Mesenchymal stem cell (in vitro differentiated cells and primary cell): ENCODE results near the gene AMIGO1.

Source experiments
- DNase-seq: peaks from one replicate; pipeline ENCODE4 v3.0.0-alpha.2; 2013
- H2AFZ ChIP-seq: one replicate; pipeline ENCODE4 v1.6.1; 2013; ENCODE audit warnings: low read depth, mild to moderate bottlenecking, control low read depth, inconsistent platforms, low read length, moderate library complexity
- H2AK5ac ChIP-seq: 2 replicates; pipeline ENCODE4 v1.6.1; 2013; ENCODE audit warnings: low read length, moderate library complexity, mild to moderate bottlenecking, inconsistent platforms; ENCODE audit not compliant: severe bottlenecking
- H2BK120ac ChIP-seq: one replicate; pipeline ENCODE4 v1.6.1; 2013; ENCODE audit warnings: low read depth, mild to moderate bottlenecking, inconsistent platforms, low read length, moderate library complexity
- H2BK12ac ChIP-seq, 2 experiments: one replicate each; pipeline ENCODE4 v1.6.1; 2013; ENCODE audit warnings: inconsistent platforms in 2 of 2, low read length in 2 of 2, mild to moderate bottlenecking in 2 of 2, moderate library complexity in 2 of 2, control low read depth in 1 of 2
- H2BK15ac ChIP-seq: one replicate; pipeline ENCODE4 v1.6.1; 2013; ENCODE audit warnings: mild to moderate bottlenecking, low read depth, inconsistent platforms; ENCODE audit not compliant: poor library complexity, severe bottlenecking
- H2BK5ac ChIP-seq: 2 replicates; pipeline ENCODE4 v1.6.1; 2013; ENCODE audit warnings: low read depth, mild to moderate bottlenecking, low read length, control low read depth, inconsistent platforms; ENCODE audit not compliant: poor library complexity, severe bottlenecking
- H3K14ac ChIP-seq, 2 experiments: one replicate each; pipeline ENCODE4 v1.6.1; 2013; ENCODE audit warnings: inconsistent platforms in 2 of 2, low read length in 2 of 2, control low read depth in 1 of 2, mild to moderate bottlenecking in 1 of 2, moderate library complexity in 1 of 2
- H3K18ac ChIP-seq, 2 experiments: one replicate each; pipeline ENCODE4 v1.6.1; 2013; ENCODE audit warnings: inconsistent platforms in 2 of 2, low read length in 2 of 2, control low read depth in 1 of 2, low read depth in 1 of 2, mild to moderate bottlenecking in 1 of 2
- H3K23ac ChIP-seq, 2 experiments: one replicate each; pipeline ENCODE4 v1.6.1; 2013; ENCODE audit warnings: inconsistent platforms in 2 of 2, low read length in 2 of 2, mild to moderate bottlenecking in 2 of 2, moderate library complexity in 2 of 2, control low read depth in 1 of 2
- H3K27ac ChIP-seq: 2 replicates; pipeline ENCODE4 v1.5.1; 2013; ENCODE audit warnings: mild to moderate bottlenecking, moderate library complexity, low read length, control low read depth, inconsistent platforms; ENCODE audit not compliant: poor library complexity, severe bottlenecking
- H3K27me3 ChIP-seq, 2 experiments: 2 replicates each; pipeline versions ENCODE4 v1.6.1 to v1.7.0; 2013; ENCODE audit warnings: low read length in 2 of 2, mild to moderate bottlenecking in 2 of 2, moderate library complexity in 2 of 2, control low read depth in 1 of 2, inconsistent platforms in 1 of 2; ENCODE audit not compliant: control insufficient read depth in 1 of 2, insufficient read depth in 1 of 2
- H3K36me3 ChIP-seq, 2 experiments: 2 replicates each; pipeline versions ENCODE4 v1.6.1 to v1.7.0; 2013; ENCODE audit warnings: low read length in 2 of 2, control low read depth in 1 of 2, inconsistent platforms in 1 of 2, low read depth in 1 of 2, mild to moderate bottlenecking in 1 of 2; ENCODE audit not compliant: insufficient read depth in 2 of 2, control insufficient read depth in 1 of 2
- H3K4ac ChIP-seq, 2 experiments: one replicate each; pipeline ENCODE4 v1.6.1; 2013; ENCODE audit warnings: inconsistent platforms in 2 of 2, low read length in 2 of 2, mild to moderate bottlenecking in 2 of 2, moderate library complexity in 2 of 2, control low read depth in 1 of 2, low read depth in 1 of 2
- H3K4me1 ChIP-seq: 2 replicates; pipeline ENCODE4 v1.6.1; 2013; ENCODE audit warnings: low read depth, low read length, control low read depth; ENCODE audit not compliant: control insufficient read depth, insufficient read depth
- H3K4me2 ChIP-seq: 2 replicates; pipeline ENCODE4 v1.6.1; 2013; ENCODE audit warnings: low read length, mild to moderate bottlenecking, inconsistent platforms; ENCODE audit not compliant: poor library complexity, severe bottlenecking
- H3K4me3 ChIP-seq, 2 experiments: 2 replicates each; pipeline versions ENCODE4 v1.5.1 to v1.7.0; 2013; ENCODE audit warnings: low read length in 2 of 2, mild to moderate bottlenecking in 2 of 2, control low read depth in 1 of 2, low read depth in 1 of 2; ENCODE audit not compliant: insufficient read depth in 1 of 2
- H3K79me1 ChIP-seq: replicated peaks from 2 replicates; pipeline ENCODE4 v1.6.1; 2013; ENCODE audit warnings: mild to moderate bottlenecking, control low read depth, low read length, inconsistent platforms; ENCODE audit not compliant: poor library complexity, severe bottlenecking
- H3K9ac ChIP-seq: 2 replicates; pipeline ENCODE4 v1.7.0; 2013; ENCODE audit warnings: mild to moderate bottlenecking, low read length, moderate library complexity
- H3K9me3 ChIP-seq: 2 replicates; pipeline ENCODE4 v1.7.0; 2013; ENCODE audit warnings: mild to moderate bottlenecking, low read length; ENCODE audit not compliant: control insufficient read depth
- H4K8ac ChIP-seq: one replicate; pipeline ENCODE4 v1.6.1; 2013; ENCODE audit warnings: inconsistent platforms, mild to moderate bottlenecking, low read length, moderate library complexity
- H4K91ac ChIP-seq: one replicate; pipeline ENCODE4 v1.6.1; 2013; ENCODE audit warnings: mild to moderate bottlenecking, low read length, inconsistent platforms
- WGBS: methylation state at CpG from one replicate; pipeline ENCODE4 v1.1.7; 2013; ENCODE audit warnings: mixed read lengths; 5-methylcytosine and 5-hydroxymethylcytosine counted together

Gene AMIGO1

DNA sequence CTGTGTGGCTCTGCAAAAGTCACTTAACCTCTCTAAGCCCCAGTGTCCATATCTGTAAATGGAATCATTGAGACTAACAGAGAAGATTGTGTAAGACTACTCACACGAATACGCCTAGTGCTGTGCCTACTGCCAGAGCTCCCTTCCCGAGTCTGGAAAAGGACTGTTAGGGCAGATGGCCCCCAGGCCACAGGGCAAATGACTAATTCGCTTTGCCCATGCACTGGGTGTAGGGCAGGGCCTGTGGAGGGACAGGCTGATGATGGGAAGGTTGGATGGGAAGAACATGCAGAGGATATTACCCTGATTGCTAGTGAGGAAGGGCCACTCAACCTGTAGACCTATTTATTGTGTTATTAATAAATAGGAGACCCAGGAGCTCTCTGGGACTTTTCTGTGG is 26.0 kb upstream of the AMIGO1 start:
- Histone ChIP-seq H2BK15ac (no peak overlapping the region), H2BK5ac (no peak overlapping the region), H3K18ac (no peak overlapping the region), H3K4ac (no peak overlapping the region), H3K79me1 (no peaks in the 10 kb centered on the region), H3K9ac (no peak overlapping the region), H3K4me2 (no peak overlapping the region), H2BK12ac (peak overlapping the region in 1 of 2 experiments; percentile 57), H3K9me3 (no peaks in the 10 kb centered on the region), H4K8ac (no peak overlapping the region), H2AK5ac (no peak overlapping the region), H4K91ac (no peak overlapping the region), H3K23ac (no peak overlapping the region), H3K36me3 (no peaks in the 10 kb centered on the region), H3K4me1 (peaks cover 11% of the 10 kb centered on the region), H3K14ac (no peak overlapping the region), H3K27me3 (peaks cover 19 to 22% of the 10 kb centered on the region in 2 experiments), H2BK120ac (no peak overlapping the region), H3K27ac (no peak overlapping the region), H3K4me3 (no peak overlapping the region), H2AFZ (peak overlapping the region; percentile 42)
- WGBS, result 72% methylated on average over 4 of the region's 4 CpGs
- DNase-seq, result peak; percentile 37

GRCh38 chr1:109534307-109534858 is 24.9 kb upstream of the AMIGO1 start:
- Histone ChIP-seq H3K27me3 (peaks cover 8 to 11% of the 10 kb centered on the region in 2 experiments), H2BK12ac (no peak overlapping the region), H3K4me2 (no peak overlapping the region), H2BK120ac (no peak overlapping the region), H2BK15ac (no peak overlapping the region), H3K9me3 (no peaks in the 10 kb centered on the region), H3K9ac (no peak overlapping the region), H3K18ac (no peak overlapping the region), H2BK5ac (no peak overlapping the region), H3K4ac (no peak overlapping the region), H3K23ac (no peak overlapping the region), H3K36me3 (no peaks in the 10 kb centered on the region), H3K4me1 (peaks cover 15% of the 10 kb centered on the region), H4K8ac (no peak overlapping the region), H3K79me1 (no peaks in the 10 kb centered on the region), H3K14ac (no peak overlapping the region), H2AFZ (no peak overlapping the region), H3K4me3 (no peak overlapping the region), H4K91ac (no peak overlapping the region), H2AK5ac (no peak overlapping the region), H3K27ac (no peak overlapping the region)
- no peak for DNase-seq
- WGBS, result 85% methylated on average over 1 of the region's 1 CpG

GRCh38 chr1:109532365-109533136 is 23.0 kb upstream of the AMIGO1 start:
- peak overlapping the region; percentile 24 for H3K27ac ChIP-seq
- H2BK5ac ChIP-seq, result no peak overlapping the region
- 22% methylated on average over 11 of the region's 12 CpGs for WGBS
- H2AK5ac ChIP-seq, result peak overlapping the region; percentile 28
- no peaks in the 10 kb centered on the region for H3K79me1 ChIP-seq
- no peak overlapping the region for H3K23ac ChIP-seq
- H3K18ac ChIP-seq, result peak overlapping the region; percentile 44 to 74
- peak overlapping the region; percentile 56 for H2BK120ac ChIP-seq
- H3K9me3 ChIP-seq, result no peaks in the 10 kb centered on the region
- peak overlapping the region; percentile 3 to 75 for H3K4ac ChIP-seq
- peaks cover 5 to 9% of the 10 kb centered on the region in 2 experiments for H3K27me3 ChIP-seq
- H2BK15ac ChIP-seq, result peak overlapping the region; percentile 85
- no peaks in the 10 kb centered on the region for H3K36me3 ChIP-seq
- DNase-seq, result peak; percentile 83
- H3K4me3 ChIP-seq, result peak overlapping the region in 1 of 2 experiments; percentile 48
- peak overlapping the region in 1 of 2 experiments; percentile 23 for H2BK12ac ChIP-seq
- H4K8ac ChIP-seq, result peak overlapping the region; percentile 85
- H3K4me1 ChIP-seq, result peaks cover 15% of the 10 kb centered on the region
- H3K14ac ChIP-seq, result no peak overlapping the region
- H4K91ac ChIP-seq, result peak overlapping the region; percentile 65
- H3K4me2 ChIP-seq, result no peak overlapping the region
- H2AFZ ChIP-seq, result peak overlapping the region; percentile 79
- peak overlapping the region; percentile 72 for H3K9ac ChIP-seq

DNA sequence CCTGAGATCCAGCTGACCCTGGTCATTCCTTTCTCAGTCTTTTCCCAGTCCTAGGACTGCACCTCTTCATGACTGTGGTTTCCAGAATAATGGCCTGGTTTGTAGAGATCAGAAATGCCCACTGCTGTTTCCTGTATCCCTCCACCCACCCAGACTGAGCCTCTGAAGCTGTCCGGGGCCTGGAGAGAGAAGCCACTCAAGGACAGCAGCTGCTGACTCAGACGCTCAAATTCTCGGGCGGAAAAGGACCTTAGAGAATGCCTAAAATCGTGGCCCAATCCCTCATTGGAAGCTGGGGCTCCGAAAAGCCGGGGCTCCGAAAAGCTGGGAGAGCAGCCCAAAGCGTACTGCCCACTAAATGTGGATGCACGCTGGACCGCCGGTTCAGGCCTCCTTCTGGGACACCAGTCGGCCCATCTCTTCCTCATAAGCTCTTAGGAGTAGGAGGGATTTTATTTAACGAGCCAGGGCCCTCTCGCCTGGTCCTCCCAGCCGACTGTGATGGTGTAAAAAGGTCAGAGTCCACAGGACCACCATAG is 22.4 kb upstream of the AMIGO1 start:
- no peak overlapping the region for H3K27ac ChIP-seq
- H3K14ac ChIP-seq, result no peak overlapping the region
- no peak overlapping the region for H2AFZ ChIP-seq
- H3K36me3 ChIP-seq, result no peaks in the 10 kb centered on the region
- no peak overlapping the region for H3K4me2 ChIP-seq
- no peak for DNase-seq
- 48% methylated on average over 16 of the region's 16 CpGs for whole genome bisulfite sequencing
- H3K4me1 ChIP-seq, result peaks cover 15% of the 10 kb centered on the region
- H4K91ac ChIP-seq, result no peak overlapping the region
- H3K4ac ChIP-seq, result no peak overlapping the region
- H2AK5ac ChIP-seq, result no peak overlapping the region
- no peaks in the 10 kb centered on the region for H3K9me3 ChIP-seq
- H3K4me3 ChIP-seq, result peak overlapping the region in 1 of 2 experiments; percentile 48
- peaks cover 11 to 15% of the 10 kb centered on the region in 2 experiments for H3K27me3 ChIP-seq
- no peak overlapping the region for H2BK120ac ChIP-seq
- no peaks in the 10 kb centered on the region for H3K79me1 ChIP-seq
- H3K23ac ChIP-seq, result no peak overlapping the region
- peak overlapping the region; percentile 67 for H3K9ac ChIP-seq
- H2BK12ac ChIP-seq, result peak overlapping the region in 1 of 2 experiments; percentile 27
- H2BK15ac ChIP-seq, result no peak overlapping the region
- H3K18ac ChIP-seq, result no peak overlapping the region
- no peak overlapping the region for H2BK5ac ChIP-seq
- peak overlapping the region; percentile 7 for H4K8ac ChIP-seq
